Stimulated activated CD4-positive, alpha-beta T cell treated with anti-CD3 and anti-CD28 coated beads, Interleukin-15, amount 100 ng/mL, for 1 hour (primary cell): ENCODE results near the gene C1orf53.

Experiments used
- DNase-seq, 2 donors: peaks; one replicate each; pipeline ENCODE4 v3.0.0-alpha.2; 2020; ENCODE audit warnings: low read depth in 1 of 2, low spot score in 1 of 2

Gene C1orf53

DNA sequence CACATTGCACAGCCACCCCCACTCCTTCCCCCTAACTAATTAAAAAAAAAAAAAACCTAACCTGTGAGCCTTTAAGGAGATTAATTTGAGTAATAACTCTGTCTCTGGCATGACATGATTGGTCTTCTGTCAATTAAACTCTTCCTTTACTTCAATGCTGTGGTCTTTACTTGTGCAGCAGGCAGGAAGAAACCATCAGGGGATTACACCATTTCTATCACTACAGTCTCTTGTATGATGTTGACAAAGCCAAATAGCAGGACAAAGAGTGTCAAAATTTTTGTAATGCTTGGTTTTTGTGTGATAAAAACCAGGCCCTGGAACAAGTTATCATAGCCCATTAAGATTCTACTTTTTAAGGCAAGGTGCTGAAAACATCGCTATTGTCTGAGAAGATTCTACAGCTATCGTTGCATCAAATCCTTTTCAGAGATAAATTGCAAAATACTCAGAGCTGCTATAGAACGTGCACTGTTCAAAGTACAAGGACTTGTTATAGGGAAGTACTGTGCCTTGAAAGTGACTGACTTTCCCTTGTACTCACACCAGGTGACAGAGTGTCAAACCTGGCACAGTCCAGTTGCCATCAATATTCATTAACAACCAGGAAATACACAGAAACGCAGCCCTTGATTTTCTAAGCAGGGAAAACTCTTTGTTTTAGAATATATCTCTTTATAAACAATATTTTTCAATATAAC lies 52.4 kb downstream of the C1orf53 start:
- DNase-seq: no peak

DNA sequence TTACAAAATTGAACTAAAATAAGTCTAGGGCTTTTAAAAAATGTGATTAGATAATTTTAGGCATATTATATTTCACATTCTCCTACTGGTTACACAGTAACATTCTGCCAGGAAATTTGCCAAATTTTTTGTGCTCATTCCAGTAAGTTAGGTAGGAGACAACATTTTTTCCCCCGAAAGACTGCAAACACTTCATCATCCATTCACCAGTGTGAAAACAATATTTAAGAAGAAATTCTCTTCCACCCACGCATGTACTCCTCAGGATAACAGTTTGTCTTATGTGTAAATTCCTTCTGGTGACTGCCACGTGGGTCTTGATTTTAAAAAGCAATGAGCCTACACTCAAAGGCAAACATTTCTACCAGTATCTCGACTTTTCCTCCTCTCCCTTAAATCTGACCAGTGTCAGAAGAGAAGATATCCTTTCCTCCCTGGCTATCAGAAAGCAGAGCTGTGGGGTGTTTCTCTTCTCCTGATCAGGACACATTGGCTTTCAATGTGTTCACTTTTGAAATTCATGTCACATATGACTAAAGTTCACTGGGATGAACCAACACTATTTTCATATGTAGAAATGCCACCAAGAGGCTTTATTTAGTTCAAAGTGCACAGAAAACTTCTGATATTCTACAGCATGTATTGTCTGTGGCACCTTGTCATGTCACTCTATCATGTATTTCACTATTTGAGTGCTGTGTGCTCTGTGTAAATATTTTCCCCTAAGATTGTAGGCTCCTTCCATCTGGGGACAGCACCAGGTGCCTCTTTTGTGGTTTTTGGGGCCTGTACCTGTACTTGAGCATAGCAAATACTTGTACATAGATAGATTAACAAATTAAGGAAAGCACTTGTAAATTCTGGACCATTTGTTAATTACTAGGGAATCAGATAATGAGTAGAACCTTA lies 53.3 kb downstream of the C1orf53 start:
- no peak for DNase-seq
